Stimulated activated CD4-positive, alpha-beta T cell treated with anti-CD3 and anti-CD28 coated beads, TNF-alpha, amount 100 ng/mL, for 1 hour (primary cell): ENCODE measurements around the gene STIM2.
"Not testable (repeated sequence)": the region's sequence is repeated elsewhere in the genome, so short reads cannot be mapped to it uniquely, and the experiment has no call there.

Source experiments
- DNase-seq, 3 donors: peaks; one replicate each; pipeline ENCODE4 v3.0.0-alpha.2; 2020; ENCODE audit warnings: low read depth in 3 of 3, low spot score in 1 of 3

Gene STIM2

DNA sequence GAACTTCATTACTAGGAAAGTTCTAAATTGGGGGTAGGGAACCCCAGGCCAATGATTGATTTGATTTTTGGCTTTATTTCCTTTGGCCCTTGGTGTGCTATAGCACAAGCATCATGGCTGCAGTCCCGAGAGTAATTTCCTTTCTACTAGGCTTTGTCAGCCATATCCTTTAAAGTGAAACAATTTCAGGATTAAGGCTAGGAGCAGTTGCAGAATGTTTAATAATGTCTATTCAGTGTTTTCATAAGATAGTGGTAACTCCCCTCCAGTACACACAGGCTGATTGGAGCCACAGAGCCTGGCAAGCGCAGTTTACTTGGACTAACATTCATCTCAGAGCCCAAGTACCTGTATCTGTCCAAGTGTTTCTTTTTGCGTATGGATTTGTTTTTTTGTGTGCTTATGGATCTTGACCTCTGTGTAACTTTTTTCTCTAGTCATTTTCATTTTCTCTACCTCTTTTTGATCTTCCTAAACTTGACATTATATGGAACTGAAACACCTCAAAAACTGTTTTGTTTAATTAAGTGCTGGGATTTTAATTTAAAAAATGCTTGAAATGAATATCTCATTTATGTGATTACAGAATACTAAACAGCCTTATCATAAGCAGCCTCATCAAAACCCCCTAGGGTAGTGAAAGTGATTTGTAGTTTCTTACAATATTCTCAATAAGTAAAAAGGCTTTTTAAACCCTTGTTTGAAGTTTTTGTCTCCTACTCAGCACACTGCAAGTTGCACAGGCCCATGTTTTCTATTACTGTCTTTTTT, 7.5 kb downstream of the STIM2 start:
- DNase-seq, result no peak

DNA sequence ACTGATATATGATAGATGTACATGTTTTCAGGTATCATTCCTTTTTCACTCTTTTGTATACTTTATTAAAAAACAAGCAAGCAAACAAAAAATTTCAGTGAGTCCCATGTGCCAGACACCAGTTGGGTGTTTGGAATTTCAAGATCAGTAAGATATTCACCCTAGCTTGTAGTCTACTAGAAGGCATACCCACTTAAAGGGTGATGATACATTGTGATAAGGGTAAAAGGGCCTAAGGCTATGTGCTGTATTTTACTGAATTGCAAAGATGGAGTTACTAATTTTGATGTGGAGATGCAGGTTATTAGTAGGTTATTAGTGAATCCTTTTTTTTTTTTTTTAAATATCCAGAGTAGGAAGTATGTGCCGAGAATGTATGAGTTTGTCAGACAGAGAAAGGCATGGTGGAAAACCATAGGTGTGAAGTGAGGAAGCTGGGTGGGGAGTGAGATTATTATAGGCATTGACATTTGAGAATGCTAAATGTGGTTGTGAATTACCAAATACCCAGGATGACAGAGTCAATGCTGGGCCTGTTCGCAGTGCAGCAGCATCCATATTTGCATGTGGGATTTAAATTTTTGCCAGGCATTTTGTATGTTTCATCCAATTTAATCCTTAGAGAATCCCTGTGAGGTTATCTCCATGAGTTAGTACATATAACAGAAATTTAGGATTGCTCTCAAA, 10.1 kb downstream of the STIM2 start:
- DNase-seq, result no peak

DNA sequence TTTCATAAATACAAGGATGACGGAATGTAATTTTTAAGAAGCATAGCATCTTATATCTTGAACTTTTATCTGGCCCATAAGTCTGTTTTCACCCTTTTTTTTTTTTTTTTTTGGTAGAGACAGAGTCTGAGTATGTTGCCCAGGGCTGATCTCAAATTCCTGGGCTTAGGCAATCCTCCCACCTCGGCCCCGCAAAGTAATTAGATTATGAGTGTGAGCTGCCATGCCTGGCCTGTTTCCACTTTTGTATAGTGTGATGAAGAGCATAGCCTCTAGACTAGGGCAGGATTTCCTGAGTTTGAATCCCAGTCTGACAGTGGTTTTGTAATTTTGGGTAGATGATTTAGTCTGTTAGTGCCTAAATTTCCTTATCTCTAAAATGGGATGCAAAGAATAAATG, 11.0 kb downstream of the STIM2 start:
- DNase-seq, result no peak

DNA sequence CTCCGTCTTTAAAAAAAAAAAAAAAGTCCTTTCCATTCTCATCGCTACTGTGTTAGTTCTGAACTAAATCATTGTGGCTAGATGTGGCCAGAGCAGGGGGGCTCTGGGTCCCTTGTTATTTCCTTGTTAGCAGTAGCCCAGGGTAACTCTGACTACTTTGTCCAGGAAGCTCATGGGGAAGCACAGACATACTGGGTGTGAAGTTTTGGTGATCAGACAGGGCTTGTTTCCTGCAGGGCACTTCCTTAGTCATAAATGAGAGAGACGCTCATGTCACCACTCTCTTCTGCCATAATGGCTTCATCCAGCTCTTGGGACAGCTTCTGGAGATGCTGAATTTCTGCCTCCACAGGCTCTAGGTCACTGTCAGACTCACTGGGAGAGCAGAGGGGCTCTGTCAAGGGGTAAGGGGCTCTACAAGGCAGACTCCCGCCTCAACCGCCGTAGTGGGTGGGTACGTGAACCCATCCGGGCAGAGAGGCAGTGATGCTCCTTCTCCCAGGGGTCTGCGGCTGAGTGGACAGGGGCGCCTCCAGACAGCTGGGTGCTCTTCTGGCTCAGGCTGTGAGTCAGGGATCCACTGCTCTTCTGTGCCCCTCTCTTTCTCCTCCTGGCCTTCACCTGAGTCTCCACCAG, 12.9 kb downstream of the STIM2 start:
- DNase-seq, result no peak

DNA sequence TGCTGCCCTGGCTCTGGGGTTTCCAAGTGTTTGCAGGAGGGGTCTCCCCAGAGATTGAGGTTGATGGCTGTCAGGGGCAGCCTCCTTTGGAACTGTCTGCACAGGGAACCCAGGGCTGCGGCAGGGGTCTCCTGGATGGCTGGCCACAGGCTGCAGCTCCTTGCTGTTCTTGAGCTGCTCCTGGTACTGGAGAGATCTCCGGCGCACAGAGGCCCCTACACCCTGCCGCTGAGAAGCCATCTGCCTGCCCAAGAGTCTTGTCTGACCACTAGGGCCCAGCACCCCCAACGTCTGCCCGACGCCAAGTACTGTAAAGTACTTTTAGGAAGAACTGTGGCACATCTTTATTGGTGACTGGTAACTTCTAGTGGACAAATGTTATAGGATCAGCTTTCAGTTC, 13.5 kb downstream of the STIM2 start:
- no peak for DNase-seq

DNA sequence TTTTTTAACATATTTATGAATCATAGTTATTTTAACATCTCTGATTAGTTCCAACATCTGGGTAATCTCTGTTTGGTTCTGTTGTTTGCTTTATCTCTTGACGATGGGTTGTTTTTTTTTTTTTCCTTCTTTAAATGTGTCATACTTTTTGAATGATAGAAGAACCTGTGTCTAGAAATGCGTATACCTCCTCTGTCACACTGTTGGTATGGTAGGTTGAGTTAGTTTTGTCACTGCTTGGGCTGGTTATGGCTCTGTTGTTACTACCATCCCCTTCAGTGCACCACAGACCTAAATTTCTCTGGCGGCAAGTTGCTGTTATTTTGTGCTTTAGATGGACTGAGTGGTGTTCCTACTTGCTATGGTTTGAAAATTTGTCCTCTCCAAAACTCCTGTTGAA, 16.8 kb downstream of the STIM2 start:
- no peak for DNase-seq

DNA sequence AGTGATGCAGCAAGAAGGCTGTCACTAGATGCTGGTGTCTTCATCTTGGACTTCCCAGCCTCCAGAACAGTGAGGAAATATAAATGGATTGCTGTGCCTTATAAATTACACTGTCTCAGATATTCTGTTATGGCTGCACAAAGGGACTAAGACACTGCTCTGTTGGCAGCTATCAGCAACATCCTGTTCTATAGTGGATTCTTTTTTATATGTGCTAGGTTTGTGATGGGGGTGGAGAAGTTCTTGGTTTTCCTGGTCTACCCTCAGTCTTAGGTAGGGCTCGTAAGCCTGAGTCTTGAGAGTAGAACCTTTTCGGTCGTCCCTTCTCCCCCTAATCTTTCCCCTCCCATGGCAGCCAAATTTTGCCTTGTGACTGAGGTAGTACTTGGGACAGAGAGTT, 17.3 kb downstream of the STIM2 start:
- no peak for DNase-seq

DNA sequence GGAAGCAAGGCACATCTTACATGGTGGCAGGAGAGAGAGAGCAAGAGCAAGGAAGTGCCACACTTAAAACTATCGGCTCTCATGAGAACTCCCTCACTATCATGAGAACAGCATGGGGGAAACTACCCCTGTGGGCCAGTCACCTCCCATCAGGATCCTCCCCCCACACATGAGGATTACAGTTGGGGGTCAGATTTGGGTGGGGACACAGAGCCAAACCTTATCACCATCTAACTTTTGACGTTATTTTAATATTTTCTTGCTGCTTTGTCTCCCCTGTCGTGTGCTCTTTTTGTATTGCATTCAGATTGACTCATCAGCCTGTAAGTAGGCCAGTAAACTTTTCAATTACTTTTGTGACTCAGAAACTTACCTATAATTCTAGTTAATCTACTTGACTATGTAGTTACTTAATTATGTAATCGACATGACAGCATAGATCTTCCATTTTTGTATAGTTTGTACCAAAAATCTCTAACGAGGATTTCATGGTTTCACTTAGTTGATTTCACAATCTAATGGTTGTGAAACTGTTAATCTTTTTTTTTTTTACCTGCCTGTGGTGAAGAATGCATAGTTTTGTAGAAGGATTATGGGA, 18.3 kb downstream of the STIM2 start:
- DNase-seq, result no peak

DNA sequence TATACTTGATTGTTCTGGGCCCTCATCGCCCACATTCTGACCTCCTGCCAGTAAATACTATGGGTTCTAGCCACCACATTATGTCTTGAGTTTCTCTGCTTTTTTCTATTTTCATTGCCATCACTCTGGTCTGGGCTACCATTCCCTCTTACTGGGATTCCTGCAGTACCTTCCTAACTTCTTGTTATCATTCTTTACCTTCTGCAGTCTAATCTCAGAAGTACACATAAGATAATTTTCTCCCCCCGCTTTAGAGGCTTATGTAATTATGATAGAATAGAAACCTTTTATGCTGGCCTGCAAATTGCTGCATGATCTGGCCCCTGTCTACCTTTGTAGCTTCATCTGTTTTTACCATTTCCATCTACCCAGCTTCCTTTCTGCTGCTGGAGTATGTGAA, 19.2 kb downstream of the STIM2 start:
- no peak for DNase-seq

DNA sequence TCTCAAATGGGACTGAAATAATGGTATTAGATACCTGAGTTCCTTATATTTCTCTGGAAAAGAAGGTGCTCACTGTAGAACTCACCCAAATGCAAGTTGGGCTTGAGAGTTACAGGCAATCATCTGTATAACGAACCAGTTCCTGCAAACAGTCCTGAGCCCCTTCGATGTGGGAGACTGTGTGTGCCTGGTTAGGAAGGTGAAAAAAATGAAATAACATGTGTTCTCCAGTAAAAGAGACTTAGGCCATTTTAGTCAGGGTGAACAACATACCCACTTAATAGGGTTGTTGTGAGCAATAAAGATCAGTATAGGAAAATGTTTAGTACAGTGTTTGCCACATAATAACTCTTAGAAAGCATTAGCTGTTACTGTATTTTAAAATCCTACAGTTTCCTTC, 23.4 kb downstream of the STIM2 start:
- no peak for DNase-seq

DNA sequence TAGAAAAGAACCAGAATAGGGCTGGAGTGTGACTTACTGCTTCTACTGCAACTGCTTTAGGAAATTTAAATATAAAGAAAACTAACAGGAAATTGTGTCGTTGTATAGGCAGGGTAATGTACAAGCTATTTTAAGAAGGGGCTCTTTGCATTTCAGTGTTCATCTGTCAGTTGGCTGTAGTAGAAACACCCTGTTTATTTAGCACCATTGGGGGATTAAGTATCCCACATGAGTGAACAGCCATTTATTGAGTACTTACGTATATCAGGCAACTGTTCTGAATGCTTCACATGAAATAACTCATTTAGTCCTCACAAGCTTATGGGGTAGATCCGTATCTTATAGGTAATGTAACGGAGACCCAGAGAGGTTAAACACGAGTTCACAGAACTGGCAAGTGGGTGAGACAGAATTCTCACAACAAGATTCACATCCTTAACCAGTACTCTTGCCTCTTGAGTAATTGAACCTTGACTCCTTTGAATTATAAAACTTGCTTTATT, 23.9 kb downstream of the STIM2 start:
- DNase-seq, result no peak

DNA sequence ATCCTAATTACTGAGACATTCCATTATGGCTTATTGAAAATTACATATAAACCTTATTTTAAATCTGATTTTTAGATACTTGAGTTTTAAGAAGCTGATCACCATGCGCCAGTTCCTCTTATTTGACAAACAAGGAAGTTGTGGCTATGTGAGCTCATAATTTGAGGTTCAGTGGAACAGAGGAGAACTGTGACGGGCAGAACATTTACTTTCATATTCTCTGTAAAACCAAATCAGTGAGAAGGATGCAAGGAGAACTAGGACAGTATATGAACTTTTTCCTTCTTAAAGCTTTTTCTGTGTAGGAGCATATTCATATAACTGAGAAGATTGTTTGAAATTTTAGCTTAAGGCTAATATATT, 25.3 kb downstream of the STIM2 start:
- no peak for DNase-seq

DNA sequence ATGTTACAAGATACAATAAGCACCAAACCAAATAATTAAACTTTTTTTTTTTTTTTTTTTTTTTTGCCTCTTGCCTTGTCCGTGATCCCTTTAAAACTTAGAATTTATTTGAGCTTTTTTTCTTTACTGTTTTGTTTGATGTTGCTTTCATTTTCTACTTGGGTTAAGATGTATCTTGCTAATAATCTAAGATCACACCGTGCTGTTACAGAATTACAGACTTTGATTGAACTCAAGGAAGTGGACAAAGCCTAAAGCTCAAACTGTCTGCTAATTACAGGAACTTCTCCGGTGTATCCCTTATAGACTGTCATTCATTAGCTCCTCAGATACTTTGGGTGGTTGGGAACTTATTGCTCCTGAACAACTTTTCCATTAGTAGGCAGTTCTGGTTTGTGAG, 26.5 kb downstream of the STIM2 start:
- no peak for DNase-seq

DNA sequence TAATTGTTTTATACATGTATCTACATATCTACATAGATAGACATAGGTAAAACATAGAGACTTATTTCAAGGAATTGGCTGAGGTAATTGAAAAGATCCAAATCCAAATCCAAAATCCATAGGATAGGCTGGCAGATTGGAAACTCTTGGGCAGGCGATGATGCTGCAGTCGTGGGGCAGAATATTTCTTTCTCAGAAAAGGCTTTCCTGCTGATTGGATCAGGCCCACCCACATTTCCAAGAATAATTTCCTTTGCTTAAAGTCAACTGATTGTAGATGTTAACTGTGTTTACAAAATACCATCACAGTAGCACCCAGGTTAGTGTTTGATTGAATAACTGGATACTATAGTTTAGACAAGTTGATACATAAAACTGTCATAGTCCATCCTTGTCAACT, 27.2 kb downstream of the STIM2 start:
- no peak for DNase-seq

DNA sequence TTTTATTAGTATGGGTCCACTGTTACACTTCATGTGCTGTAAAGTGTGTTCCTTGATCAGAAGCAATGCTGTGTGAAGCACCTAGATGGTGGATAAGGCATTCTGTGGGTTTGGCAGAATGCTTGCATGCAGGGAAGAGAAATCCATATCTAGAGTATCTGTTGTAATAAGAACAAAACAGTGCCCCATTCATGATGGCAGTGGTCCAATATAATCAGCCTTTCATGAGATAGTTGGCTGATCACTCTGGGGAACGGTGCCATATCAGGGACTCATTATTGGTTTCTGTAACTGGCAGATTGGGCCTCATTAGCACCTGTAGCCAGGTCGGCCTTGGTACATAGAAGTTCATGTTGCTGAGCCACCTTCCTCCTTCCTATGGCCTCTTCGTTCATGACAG, 28.7 kb downstream of the STIM2 start:
- DNase-seq, result no peak

DNA sequence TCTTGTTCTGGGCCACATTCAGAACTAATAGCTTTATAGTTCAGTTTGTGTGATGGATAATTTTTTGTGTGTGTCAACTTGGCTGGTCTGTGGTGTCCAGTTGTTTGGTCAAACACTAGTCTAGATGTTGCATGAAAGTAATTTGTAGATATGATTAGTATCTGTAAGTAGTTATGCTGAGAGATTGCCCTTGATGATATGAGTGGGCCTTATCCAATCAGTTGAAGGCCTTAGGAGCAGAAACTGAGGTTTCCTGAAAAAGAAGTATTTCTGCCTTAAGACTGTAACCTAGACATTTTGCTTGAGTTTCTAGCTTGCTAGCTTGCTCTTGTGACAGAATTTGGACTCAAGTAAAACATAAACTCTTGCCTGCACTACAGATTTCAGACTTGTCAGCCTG, 30.4 kb downstream of the STIM2 start:
- DNase-seq, result no peak

DNA sequence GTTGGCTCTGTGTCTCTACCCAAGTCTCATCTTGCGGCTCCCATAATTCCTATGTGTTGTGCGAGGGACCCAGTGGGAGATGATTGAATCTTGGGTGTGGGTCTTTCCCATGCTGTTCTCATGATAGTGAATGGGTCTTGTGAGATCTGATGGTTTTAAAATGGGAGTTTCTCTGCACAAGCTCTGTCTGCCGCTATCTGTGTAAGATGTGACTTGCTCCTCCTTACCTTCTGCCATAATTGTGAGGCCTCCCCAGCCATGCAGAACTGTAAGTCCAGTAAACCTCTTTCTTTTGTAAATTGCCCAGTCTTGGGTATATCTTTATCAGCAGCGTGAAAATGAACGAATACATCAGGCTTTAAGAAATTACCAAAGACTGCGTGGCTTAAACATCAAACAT, 31.2 kb downstream of the STIM2 start:
- no peak for DNase-seq

DNA sequence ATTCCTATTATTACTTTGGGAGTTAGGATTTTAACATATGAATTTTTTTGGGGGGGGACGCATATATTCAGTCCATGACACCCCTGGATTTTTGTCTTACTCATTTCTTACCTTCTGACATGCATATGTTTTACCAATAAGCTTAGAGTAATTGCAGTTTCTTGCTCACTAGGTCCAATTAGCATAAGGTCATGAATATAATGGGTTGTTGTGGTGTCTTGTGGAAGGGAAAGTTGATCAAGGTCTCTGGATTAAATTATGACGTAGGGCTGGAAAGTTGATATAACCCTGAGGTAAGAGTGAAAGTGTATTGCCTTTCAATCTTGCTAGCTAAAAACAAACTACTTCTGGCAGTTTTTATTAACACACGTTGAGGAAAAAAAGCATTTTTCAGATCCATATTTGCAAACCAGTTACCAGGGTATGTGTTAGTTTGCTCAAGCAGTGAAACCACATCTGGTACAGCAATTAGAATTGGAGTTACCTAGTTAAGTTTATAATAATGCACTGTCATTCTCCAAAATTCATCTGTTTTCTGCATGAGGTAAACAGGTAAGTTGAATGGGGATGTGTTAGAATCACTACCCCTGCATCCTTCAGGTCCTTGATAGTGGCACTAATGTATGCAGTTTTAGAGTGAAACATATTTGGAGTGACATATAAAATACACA, 32.0 kb downstream of the STIM2 start:
- no peak for DNase-seq

DNA sequence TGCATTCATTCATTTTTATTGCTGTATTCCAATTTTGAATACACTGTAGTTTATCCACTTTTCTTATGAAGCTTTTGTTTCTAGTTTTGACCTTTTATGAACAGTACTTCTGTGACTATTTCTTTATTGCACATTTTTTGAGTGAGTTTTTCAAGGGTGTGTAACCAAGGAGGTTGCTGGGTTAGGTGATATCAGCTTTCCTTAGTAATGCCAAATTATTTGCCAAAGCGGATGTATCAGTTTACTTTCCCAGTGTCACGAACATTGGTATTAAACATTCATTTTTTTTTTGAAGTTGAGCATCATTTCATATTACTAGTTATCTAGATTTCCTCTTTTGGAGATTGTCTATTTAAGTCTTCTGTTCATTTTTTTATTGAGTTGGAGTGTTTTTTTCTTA, 32.9 kb downstream of the STIM2 start:
- no peak for DNase-seq

DNA sequence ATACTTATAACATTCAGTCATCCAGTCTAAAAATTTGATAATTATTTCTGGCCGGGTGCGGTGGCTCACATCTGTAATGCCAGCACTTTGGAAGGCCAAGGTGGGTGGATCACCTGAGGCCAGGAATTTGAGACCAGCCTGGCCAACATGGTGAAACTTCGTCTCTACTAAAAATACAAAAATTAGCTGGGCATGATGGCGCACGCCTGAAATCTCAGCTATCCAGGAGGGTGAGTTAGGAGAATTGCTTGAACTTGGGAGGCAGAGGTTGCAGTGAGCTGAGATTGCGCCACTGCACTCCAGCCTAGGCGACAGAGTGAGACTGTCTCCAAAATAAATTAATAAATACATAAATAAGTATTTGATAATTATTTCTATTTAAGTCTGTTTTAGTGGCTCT, 34.2 kb downstream of the STIM2 start:
- DNase-seq, result not testable (repeated sequence)

DNA sequence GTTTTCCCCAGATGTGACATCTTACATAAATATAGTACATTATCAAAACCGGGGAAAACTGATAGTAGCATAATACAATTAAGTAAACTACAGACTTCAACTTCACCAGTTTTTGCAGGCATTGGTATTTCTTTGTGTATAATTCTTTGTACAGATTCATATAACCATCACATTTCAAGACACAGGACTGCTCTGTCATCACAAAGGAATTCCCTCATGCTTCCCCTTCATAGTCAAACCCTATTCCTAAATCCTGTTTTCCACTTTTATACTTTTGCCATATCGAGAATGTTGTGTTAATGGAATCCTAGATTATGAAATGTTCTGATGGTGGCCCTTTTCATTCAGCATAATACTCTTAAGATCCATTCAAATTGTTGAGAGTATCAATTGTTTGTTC, 36.0 kb downstream of the STIM2 start:
- no peak for DNase-seq
